GM19438 (cell line): Measurements from ENCODE around the gene ATG13.

Source experiments
- ATAC-seq: cut with Tn5 transposase; IDR thresholded peaks from one replicate; pipeline ENCODE4 v1.9.1; 2021; ENCODE audit warnings: low read depth; ENCODE audit not compliant: unreplicated experiment

The ATG13 gene

GRCh38 chr11:46674463-46675287 is 57.3 kb downstream of the ATG13 start:
- no peak for ATAC-seq

- ATAC-seq: no peak
Observed at GRCh38 chr11:46675288-46675851, 58.0 kb downstream of the ATG13 start.

- ATAC-seq: no peak
Observed at GRCh38 chr11:46675949-46676348, 58.6 kb downstream of the ATG13 start.

GRCh38 chr11:46676436-46677158 is 59.2 kb downstream of the ATG13 start:
- ATAC-seq: no peak

DNA sequence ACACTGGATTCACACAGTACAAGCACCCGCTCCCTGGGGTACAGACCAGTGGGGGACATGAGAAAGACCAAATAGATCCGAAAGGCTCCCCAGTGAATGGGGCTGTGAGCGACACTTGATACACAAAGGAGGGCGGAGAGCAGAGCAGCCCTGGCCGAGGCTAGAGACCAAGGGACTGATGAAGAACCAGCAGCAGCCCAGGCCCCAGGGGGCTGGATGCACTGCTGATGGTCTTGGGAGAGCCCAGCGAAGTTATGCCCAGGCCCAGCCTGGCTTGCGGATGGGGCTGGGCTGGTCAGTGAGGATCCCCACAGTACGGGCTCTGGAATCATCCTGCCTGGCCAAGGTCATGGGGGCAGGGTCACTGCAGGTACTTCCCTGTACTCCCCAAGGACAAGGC is 59.8 kb downstream of the ATG13 start:
- ATAC-seq: no peak

DNA sequence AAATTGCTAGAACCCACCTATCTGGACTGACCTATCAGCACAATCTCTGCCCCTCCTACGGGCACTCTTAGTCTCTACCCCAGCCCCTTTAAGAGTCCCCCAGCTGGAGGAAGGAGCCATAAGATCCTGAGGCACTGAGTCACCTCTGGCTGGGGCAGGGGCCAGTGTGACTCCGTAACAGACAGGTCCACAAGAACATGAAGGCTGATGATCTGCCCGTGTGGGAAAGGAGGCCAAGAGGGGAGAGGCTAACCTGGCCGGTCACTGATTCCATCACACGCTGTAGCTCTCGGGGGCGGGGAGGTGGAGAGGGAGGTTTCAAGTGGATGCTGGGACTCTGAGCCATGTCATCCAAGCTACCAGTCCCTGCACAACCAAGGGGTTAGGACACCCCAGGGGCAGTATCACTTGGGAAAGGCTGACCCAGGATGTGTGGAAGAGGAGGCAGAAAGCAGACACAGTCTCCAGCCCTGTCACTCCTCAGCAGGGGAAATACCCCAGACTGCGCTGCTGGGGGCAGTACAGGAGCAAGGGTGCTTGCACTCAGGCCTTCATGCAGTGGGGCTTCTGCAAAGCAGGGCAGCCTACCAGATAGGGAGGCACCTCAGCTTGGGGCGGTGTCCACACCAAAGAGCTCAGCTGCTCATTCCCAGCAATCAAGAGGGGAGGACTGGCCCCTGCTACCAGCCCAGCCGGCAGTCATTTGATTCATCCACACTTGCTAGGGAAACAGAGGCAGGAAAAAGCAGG is 60.8 kb downstream of the ATG13 start:
- ATAC-seq: no peak

GRCh38 chr11:46678741-46679130 is 61.4 kb downstream of the ATG13 start:
- ATAC-seq: no peak

DNA sequence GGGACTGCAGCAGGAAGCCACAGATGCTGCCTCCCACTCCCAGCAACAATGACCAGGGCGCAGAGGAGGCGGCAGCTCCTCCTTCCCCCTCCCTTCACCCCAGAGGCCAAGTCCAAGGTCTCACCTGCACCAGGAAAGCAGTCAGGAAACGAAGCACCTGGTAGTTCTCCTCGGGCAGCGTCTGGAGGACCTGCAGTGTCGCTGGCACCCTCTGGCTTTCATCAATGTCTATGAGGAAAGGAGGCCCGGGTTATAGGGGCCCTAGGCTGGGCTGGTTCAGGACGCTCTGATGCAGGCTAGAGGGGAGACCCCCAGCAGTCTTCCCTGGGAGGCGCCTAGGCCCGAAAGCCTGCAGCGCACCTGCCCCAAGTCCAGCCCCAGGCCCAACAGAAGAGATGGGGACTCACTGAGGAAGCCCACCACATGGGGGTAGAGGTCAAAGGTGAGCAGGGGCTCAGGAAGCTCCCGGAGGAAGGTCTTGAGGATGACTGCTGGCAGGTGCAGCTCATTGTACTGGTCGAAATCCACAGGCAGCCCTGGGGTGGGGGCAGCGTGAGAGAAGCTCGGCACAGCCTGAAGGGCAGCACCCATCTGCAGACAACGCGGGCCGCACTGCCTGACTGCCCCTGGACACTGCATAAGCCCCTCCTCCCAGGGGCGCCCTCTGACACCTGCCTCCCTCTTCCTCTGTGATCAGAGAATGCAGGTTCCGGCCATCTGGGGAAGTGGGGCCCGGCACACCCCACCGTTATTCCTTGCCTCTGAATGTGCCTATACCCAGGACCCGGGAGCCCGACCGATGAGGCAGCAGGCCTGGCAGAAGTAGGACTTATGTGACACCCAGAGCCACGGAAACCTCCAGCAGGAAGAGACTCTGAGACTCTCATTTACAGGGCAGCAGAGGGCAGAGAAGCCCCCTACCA is 62.1 kb downstream of the ATG13 start:
- no peak for ATAC-seq

- no peak for ATAC-seq
Observed at GRCh38 chr11:46680164-46680760, 62.9 kb downstream of the ATG13 start.

DNA sequence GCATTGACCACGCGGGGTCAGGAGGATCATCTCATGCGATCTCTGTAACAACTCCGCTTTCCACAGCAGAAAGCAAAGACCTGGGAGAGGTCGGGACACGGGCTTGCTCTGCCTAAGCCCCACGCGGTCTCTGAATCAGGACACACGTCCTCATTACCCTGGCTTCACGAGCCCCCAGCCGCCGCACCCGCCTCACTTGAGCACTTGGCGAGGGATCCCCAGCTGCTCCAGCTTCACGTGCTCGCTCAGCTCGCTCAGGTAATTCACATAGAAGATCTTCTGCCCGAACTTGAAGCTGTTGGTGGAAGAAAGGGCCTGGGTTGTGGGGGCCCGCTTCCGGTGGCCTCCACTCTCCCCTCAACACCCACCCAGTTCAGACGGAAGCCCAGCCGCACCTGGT is 63.5 kb downstream of the ATG13 start:
- ATAC-seq: no peak

DNA sequence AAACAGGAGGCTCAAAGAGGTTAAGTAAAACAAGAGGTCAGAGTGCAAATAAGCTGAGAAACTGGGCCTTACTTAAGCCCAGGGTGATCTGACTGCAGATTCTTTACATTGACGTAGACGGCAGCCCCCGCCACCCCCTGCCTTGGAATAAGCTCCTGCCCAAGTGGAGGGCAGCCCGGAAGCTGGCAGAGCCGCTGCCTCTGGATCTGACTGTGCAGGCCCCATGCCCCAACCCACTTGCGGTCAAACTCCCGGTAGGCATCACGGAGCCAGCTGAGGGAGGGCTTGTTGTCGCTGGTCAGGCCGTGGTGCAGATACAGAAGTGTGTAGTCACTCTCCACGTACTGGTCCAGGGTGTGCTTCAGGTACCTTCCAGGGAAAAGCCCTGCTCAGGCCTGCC is 64.5 kb downstream of the ATG13 start:
- no peak for ATAC-seq

- no peak for ATAC-seq
Observed at GRCh38 chr11:46682773-46683752, 65.7 kb downstream of the ATG13 start.

- ATAC-seq: no peak
Observed at GRCh38 chr11:46684367-46684766, 67.0 kb downstream of the ATG13 start.

DNA sequence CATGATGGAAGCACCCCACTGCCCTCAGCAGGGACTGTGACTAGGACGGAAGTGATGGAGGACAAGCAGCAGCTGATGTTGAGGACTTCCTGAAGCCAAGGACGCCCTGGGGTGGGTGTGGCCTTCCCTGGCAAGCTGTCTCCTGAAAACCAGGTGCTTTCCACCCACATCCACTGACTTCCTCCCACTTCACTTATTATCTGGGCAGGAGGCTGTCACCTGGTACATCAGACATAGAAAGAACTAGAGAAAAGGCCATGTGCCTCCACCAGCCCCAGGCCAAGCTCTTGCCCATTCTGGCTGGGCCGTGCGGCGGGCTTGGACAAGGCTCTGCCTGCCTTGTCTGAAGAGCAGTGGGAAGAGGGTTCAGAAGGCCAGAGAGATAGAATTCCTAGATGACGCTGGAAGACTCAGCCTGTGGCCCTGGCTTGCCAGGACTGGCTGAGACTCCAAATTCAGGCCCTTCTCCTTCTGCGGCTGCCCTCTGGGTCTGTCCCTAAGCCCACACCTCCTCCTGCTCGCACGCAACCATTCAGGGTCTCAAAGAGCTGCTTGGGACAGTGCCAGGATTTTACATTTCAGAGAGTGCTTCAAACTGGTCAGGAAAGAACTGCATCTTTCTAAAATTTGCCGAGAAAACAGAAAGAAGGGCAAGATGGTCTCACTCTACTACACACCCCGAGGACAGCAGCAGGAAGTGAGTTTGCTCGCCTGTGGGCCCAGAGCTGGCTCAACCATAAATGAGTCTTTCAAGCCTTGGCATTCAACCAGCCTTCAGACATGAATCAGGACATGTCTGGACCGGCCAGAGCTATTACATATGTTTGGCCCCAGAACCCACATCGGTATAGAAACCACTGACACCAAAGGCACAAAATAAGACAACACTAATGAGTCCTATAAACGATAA is 69.8 kb downstream of the ATG13 start:
- no peak for ATAC-seq

DNA sequence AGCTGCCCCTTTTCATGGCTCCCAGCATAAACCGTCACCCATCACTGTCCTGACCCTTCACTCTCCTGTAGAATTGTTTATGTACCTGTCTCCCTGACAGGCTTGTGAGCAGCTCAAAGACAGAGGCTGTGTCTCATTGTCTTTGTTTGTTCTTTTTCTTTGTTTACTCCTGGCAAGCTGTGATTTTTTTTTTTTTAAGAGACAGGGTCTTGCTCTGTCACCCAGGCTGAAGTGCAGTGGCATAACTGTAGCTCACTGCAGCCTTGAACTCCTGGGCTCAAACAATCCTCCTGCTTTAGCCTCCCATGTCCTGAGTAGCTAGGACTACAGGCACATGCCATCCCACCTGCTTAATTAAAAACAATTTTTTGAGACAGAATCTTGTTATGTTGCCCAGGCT is 73.3 kb downstream of the ATG13 start:
- no peak for ATAC-seq

DNA sequence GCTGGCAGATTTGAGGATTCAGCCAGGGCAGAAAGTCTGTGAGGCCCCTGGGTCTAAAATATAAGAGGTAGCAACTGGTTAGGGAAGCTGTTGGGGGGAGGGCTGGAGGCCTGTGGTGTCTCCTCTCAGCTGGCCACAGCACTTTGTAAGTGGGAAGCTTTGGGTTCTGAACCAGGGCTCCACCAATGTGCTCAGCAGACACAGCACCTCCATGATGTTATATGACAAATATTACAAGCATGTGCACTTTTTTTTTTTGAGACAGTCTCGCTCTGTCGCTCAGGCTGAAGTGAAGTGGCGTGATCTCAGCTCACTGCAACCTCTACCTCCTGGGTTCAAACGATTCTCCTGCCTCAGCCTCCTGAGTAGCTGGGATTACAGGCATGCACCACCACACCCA is 75.1 kb downstream of the ATG13 start:
- ATAC-seq: no peak

GRCh38 chr11:46693597-46694012 is 76.3 kb downstream of the ATG13 start:
- no peak for ATAC-seq
